SK-N-SH treated with all-trans-retinoic acid at 6 μM for 48 hours (cell line): ENCODE data around the gene TASP1.

ENCODE experiments used
- ARNTL ChIP-seq: fragments of 450-650 bp; formaldehyde crosslinking; IDR thresholded peaks from 2 replicates; pipeline ENCODE4 v1.5.0; 2020; ENCODE audit warnings: low read depth, mild to moderate bottlenecking, moderate library complexity, borderline replicate concordance
- BACH2 ChIP-seq: fragments of 250-450 bp; sonication (Bioruptor Pico); IDR thresholded peaks from 2 replicates; pipeline ENCODE4 v1.9.0; 2021; ENCODE audit warnings: mild to moderate bottlenecking, borderline replicate concordance
- CREB5 ChIP-seq: fragments of 250-450 bp; sonication (Bioruptor Pico); IDR thresholded peaks from 2 replicates; pipeline ENCODE4 v1.5.1; 2020; ENCODE audit warnings: low read depth, mild to moderate bottlenecking, moderate library complexity
- CSDC2 ChIP-seq: fragments of 250-450 bp; sonication (Bioruptor Pico); IDR thresholded peaks from 2 replicates; pipeline ENCODE4 v1.5.0; 2020; ENCODE audit warnings: mild to moderate bottlenecking, moderate library complexity
- CSRNP3 ChIP-seq: fragments of 250-450 bp; sonication (Bioruptor Pico); IDR thresholded peaks from 2 replicates; pipeline ENCODE4 v1.5.1; 2021; ENCODE audit warnings: mild to moderate bottlenecking, moderate library complexity
- OSR1 ChIP-seq: fragments of 250-450 bp; sonication (Bioruptor Pico); IDR thresholded peaks from 2 replicates; pipeline ENCODE4 v1.8.0; 2022; ENCODE audit warnings: moderate library complexity, mild to moderate bottlenecking, inconsistent platforms
- PATZ1 ChIP-seq: fragments of 250-450 bp; sonication (Bioruptor Pico); IDR thresholded peaks from 2 replicates; pipeline ENCODE4 v1.8.0; 2020; ENCODE audit warnings: mild to moderate bottlenecking, moderate library complexity, borderline replicate concordance
- PPARA ChIP-seq: fragments of 250-450 bp; sonication (Bioruptor Pico); IDR thresholded peaks from 2 replicates; pipeline ENCODE4 v1.5.0; 2020; ENCODE audit warnings: mild to moderate bottlenecking, borderline replicate concordance
- SNAI2 ChIP-seq: fragments of 250-450 bp; sonication (Bioruptor Pico); IDR thresholded peaks from 2 replicates; pipeline ENCODE4 v1.5.0; 2020; ENCODE audit warnings: mild to moderate bottlenecking, moderate library complexity
- TCF4 ChIP-seq: fragments of 250-450 bp; sonication (Bioruptor Pico); IDR thresholded peaks from 2 replicates; pipeline ENCODE4 v1.8.0; 2021; ENCODE audit warnings: mild to moderate bottlenecking, moderate library complexity, borderline replicate concordance
- ZFP30 ChIP-seq: fragments of 450-650 bp; formaldehyde crosslinking; IDR thresholded peaks from 2 replicates; pipeline ENCODE4 v1.5.0; 2022; ENCODE audit warnings: mild to moderate bottlenecking, moderate library complexity
- ZNF565 ChIP-seq: fragments of 450-650 bp; formaldehyde crosslinking; conservative IDR thresholded peaks from 2 replicates; pipeline ENCODE4 v1.5.0; 2020; ENCODE audit warnings: low read depth, mild to moderate bottlenecking, moderate library complexity

GRCh38 chr20:13608066-13608465 lies 30.7 kb downstream of the TASP1 start:
- TF ChIP-seq ARNTL (CRISPR knock-in tag) (no peak), OSR1 (CRISPR knock-in tag) (no peak), PATZ1 (no peak), CSDC2 (CRISPR knock-in tag) (no peak), SNAI2 (CRISPR knock-in tag) (no peak), CREB5 (CRISPR knock-in tag) (no peak), PPARA (no peak), ZNF565 (CRISPR knock-in tag) (no peak), BACH2 (CRISPR knock-in tag) (no peak), CSRNP3 (CRISPR knock-in tag) (no peak), TCF4 (CRISPR knock-in tag) (no peak), ZFP30 (CRISPR knock-in tag) (no peak)
